HG02938 (cell line): ENCODE data around the gene PHRF1.
"Not testable (repeated sequence)": the region's sequence is repeated elsewhere in the genome, so short reads cannot be mapped to it uniquely, and the experiment has no call there.

Source experiments
- ATAC-seq: cut with Tn5 transposase; IDR thresholded peaks from one replicate; pipeline ENCODE4 v1.9.1; 2021; ENCODE audit warnings: mild to moderate bottlenecking, moderate library complexity; ENCODE audit not compliant: unreplicated experiment

The PHRF1 gene

DNA sequence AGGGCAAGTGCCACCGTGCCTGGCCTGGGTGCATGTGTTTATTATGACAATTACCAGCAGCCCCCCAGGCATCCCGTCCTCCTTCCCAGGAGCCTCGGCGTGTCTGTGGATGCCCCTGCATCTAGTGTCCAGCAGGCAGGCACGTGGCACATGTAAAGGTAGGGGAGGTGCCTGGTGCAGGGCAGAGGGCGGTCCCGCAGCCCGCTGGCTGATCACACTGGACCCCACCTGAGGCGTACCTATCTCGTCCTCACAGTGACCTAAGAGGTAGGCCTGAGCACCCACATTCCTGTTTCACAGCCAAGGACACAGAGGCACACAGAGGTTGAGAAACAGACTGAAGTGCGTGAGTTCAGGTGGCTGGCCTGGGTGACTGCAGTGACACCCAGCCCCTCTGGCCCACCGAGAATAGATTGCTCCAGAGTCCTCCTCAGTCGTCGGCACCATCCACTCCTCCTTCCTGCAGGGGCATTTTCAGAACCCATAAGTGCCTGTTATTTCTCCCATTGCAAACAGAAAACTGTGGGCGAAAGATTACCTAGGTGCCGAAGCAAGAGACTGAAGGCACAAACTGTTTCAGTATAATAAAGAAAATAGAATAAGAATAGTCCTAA, 3.0 kb upstream of the PHRF1 start:
- ATAC-seq = no peak

DNA sequence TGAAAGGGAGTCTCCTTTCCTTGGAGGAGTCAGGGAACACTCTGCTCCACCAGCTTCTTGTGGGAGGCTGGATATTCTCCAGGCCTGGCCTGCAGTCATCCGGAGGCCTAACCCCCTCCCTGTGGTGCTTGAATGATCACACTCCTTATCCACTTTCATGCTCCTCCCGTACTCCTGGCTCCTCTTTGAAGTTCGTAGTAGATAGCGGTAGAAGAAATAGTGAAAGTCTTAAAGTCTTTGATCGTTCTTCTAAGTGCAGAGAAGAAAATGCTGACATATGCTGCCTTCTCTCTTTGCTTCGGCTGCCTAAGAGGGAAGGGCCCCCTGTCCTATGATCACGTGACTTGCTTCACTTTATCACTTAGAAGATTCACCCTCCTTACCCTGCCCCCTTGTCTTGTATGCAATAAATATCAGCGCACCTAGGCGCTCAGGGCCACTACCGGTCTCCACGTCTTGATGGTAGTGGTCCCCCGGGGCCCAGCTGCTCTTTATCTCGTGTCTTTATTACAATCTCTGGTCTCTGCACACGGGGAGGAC, 2.2 kb upstream of the PHRF1 start:
- not testable (repeated sequence) for ATAC-seq

DNA sequence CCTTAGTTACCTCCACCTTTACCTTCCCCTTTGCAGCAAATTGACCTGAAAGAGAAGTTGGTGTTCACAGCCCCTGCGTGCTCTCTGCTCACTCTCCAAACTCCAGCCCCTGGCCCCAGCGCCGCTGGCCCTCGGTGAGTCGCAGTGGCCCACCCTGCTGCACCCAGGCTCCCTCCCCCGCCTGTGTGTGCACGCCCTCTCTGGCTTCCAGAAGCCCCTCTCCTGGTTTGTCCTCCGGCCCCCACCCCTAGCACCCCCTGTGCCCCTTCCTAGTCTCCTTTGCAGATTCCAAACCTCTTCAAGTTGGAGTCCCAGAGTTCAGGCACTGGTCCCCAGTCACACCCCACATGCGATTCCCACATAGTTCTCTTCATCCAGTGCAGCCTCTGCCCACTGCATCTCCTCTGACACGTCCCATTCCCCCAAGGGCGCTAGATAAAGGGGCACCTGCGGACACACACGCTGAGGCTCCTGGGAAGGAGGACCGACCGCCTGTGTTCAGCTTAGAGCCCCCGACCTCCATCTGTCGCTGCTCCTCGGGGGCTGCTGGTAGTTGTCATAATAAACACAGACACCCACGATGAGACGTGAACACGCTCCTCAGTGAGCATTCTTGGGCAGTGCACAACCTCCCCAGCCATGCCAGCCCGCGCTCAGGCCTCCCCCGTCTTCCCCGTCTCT, 1.5 kb upstream of the PHRF1 start:
- ATAC-seq = no peak

DNA sequence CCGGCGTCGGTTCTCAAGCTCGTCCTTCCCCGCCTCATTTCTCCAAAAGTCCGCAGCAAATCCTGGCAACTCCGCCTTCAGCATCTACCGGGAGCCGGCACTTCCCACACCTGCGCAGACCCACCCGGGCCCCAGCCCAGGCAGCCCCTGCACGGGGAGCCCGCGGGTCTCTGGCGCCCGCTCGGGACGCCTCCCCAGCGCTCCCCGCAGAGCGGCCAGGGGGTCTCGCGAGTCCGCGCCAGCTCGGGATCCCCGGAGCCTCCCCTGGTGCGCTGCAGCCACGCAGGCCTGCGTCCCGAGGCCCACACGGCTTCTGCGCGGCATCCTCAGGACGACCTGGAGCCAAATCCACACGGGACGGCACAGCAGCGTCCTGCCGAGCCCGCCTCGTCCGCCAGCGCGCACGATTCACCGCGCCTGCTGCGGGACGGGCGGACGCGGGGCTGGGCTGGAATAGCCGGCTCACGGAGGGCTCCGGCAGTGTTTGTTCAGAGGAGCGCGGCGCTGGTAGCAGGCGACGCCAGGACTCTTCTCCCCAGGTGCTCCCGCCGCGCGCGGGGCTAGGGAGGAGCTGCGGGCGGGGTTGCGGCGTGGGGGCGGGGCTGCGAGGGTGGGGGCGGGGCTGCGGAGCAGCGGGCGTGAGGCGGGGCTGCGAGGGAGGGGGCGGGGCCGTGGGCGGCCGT, 816 bp upstream of the PHRF1 start:
- ATAC-seq = peak; percentile 38

DNA sequence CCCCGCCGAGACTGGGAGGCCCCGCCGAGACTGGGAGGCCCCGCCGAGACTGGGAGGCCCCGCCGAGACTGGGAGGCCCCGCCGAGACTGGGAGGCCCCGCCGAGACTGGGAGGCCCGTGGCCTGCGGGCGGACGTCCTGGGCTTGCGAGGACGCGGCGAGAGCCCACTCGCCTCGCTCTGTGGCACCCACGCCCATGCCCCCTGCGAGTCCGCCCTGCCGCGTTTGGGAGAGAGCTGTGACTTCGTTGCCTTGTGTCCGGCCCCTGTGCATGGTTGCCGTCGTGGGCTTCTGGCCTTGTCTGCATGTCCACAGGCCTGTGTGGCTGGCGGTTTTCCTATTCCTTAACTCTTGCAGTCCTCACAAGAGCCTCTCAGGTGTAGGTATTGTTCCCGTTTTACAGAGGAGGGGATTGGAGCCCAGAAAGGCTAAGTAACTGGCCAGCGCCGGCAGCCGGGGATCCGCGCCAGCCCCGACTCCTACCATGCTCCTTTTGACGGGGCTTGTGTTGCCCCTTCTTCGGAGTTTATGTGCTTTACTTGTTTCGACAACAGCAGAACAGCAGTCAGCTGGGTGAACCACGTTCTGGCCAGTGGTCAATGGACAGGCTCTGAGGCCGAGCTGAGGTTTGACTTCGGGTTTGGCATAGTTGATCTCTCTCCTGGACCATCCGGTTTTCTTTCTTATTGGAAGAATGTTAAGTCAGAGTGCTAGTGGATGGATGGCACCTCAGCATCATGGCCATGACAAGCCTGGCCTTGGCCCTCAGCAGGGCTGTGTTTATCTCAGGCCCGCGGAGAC, 741 bp downstream of the PHRF1 start:
- ATAC-seq = no peak

DNA sequence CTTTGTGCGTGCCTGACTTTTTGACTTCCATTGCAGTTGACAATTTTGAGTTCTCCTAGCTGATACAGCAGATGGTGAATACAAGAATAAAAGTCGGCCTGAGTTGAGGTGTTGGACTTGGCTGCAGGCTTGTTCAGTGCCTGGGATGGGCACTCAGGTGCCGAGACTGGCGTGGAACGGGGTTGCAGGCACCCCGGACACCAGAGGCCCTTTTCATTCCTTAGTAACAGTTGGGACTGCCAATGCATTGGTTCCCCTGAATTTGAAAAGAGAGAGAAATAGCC, 1.3 kb downstream of the PHRF1 start:
- ATAC-seq = no peak

DNA sequence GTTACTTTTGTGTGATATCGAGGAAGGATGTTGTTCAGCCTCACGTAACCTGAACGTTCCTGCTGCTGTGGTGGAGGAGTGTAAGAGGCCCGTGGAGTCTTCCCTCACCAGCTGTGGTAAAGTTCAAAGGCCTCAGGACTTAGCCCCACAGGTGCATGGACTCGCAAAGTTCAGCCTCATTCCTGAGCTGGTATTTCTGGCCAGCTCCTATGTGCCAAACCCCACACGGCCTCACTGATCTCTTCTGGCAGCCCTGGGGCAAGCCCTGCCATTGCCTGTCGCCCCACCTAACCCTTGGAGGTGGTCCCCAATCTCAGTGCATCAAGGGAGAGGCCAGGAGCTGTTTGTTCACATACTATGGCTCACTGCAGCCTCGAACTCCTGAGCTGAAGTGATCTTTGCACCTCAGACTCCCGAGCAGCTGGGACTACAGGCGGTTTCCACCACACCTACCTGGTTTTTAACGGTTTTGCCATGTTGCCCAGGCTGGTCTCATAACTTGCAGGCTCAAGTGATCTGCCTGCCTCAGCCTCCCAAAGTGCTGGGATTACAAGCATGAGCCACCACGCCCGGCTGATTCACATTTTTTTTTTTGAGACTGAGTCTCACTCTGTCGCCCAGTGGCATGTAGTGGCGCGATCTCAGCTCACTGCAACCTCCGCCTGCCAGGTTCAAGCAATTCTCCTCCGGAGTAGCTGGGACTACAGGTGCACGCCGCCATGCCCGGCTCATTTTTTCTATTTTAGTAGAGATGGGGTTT, 2.2 kb downstream of the PHRF1 start:
- no peak for ATAC-seq

DNA sequence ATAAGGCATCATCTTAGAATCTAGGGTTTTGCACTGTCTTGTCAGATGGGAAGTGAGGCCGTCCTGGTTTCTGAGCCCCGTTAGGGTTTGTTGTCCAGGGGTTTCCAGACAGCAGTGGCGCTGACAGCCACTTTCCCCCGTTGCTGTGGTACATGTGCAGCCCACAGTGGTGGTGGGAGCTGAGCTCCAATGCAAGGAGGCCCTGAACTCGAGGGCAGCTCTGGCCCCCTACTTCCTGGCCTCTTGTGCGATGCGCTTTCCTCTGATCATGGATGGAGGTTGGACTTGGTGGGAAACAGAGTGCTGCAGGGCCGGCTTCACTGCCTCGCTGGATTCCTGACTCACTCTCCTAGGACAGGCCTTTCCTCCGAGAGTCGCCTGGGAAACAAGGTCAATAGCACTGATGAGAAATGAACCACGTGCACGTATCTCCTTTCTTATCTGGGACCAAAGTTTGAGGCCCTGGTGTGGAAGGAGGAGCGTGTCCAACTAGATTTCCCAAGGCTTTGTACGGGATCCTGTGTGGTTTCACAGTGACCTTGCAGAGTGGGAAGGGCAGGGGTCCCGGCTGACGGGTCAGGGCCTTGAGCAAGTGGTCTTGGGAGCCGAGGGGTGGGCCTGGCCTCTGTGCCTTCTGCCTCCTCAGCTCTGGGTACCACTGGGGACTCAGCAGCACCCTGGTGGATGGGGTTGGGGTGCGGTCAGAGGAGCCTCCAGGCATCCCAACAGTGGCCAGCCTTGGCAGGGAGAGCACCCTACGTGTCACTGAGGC, 3.7 kb downstream of the PHRF1 start:
- no peak for ATAC-seq

DNA sequence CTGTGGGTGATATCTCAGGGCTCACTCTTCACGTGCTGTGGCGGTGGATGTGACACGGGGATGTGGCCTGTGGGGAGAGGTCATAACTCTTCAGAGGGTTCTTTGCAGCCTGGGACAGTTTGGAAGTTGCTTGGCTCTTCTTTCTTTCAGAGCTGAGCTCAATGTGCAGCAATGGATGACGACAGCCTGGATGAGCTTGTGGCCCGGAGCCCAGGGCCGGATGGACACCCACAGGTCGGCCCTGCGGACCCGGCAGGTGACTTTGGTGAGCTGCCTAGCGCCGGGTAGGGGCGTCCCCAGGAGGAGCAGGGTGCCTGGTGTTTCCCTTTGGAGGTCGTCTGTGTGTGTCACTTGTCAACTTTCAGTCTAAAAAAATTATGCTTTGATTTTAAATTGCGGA, 5.1 kb downstream of the PHRF1 start:
- ATAC-seq = no peak

DNA sequence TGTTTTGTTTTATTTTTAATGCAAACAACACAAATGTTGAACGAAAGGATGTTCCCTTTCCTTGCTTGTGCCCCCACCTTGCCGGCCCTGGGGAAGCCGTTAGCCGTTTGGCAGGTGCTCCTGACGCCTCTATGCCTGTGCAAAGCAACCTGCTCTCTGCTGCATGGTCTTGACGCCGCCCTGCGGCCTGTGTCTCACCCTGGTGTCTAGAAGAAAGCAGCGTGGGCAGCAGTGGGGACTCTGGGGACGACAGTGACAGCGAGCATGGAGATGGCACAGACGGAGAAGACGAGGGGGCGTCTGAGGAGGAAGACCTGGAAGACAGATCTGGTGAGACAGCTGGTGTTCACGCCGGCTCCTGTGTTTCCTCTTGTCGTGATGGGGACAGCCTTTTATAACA, 5.5 kb downstream of the PHRF1 start:
- ATAC-seq = no peak

DNA sequence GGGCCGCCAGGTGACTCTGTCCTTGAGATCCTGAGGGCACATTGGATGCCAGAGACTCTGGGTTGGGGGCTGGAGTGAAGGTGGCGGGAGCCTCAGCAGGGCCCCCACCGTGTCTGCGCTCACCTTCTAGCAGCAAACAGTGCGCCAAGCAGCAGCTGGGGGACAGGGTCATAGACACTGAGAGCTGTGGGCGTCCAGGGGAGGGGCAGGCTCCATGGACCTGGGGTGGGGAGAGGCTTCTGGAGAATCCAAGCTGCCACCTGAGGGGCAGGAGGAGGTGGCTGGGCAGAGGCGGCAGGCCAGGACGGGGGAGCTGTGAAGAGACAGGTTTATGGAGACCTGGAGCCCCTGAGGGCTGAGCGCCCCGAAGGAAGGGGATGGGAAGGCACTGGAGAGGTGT, 8.0 kb downstream of the PHRF1 start:
- ATAC-seq = no peak

DNA sequence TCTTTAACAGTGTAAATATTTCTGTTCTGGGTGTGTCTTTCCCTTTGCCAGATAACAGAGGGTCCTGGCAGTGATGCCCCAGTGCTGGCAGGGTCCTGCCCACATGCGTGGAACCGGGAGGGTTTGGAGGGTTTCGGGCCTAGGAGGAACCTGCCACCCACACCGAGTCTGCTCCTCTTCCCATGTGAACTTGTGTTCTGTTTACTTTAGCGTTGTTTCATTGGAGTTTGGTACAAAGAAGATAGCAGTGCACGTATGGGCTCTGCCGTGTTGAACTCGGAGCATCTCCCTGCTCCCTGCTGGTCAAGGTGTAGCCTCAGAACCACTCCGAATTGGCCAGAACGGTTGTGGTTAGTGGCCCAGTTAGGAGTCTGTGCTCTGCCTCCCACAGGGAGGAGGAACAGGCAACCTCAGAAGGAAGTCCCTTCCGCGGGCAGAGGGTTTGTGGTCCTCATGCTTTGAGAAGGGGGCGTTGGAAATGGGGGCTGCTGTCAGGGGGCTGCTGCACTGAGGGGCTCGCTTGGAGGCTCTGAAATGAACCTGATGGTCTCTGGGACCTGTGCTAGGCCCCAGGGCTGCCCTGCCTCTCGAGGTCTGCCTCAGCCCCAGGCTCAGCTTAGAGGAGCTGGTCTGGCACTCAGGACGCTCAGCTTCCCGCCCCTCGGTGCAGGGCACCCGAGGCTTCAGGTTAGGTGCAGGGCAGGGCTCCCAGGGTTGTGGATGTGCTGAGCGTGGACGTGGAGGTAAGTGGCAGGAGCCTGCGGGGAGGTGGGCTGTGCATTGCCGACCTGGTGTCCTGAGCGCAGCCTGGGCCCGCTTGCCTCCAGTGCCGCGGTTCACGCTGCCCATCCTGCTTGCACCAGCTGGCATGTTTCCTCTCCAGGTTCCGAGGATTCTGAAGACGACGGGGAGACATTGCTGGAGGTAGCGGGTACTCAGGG, 10.4 kb downstream of the PHRF1 start:
- ATAC-seq = no peak

DNA sequence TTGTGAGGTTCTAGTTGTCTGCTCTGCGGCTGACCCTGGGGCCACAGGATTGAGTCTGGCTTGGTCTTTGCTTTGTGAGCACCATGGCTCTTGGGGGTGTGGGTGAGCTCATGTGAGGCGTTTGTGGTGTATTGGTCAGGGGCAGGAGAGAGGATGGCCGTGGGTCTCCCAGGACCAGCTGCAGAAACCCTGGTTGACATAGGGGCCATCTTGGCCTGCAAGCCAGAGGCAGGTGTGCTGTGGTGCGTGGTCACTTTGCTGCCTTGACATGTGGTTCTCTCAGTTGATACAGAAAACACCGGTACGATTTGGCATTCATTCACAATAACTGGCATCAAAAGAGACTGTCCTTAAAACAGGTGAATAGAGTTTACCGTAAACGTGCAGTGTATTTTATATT, 11.3 kb downstream of the PHRF1 start:
- no peak for ATAC-seq

DNA sequence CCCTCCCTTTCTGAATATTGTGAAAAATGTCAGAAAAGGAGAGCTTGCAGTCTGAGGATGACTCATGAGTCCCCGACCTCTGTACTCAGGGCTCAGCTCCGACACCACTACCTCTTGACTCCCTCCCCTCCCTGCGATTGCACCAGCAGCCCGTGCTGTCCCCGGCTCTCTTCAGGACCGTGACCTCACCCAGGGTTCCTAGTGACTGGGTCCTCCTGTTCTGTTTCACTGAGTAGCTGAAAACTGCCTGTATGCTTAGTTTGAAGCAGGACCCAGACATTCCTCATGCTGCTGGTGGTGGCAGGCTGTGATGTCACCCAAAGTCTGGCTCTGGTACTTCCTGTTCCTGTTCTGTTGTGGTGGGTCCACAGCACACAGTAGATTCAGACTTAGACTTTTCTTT, 11.7 kb downstream of the PHRF1 start:
- ATAC-seq = no peak

DNA sequence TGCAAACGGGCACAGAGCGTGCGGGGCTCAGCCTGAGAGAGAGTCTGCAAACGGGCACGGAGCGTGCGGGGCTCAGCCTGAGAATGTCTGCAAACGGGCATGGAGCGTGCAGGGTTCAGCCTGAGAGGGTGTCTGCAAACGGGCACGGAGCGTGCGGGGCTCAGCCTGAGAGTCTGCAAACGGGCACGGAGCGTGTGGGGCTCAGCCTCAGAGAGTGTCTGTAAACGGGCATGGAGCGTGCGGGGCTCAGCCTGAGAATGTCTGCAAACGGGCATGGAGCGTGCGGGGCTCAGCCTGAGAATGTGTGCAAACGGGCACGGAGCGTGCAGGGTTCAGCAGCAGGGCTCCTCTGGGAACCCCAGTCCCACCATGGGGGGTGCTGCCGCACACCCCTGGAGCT, 13.5 kb downstream of the PHRF1 start:
- no peak for ATAC-seq

DNA sequence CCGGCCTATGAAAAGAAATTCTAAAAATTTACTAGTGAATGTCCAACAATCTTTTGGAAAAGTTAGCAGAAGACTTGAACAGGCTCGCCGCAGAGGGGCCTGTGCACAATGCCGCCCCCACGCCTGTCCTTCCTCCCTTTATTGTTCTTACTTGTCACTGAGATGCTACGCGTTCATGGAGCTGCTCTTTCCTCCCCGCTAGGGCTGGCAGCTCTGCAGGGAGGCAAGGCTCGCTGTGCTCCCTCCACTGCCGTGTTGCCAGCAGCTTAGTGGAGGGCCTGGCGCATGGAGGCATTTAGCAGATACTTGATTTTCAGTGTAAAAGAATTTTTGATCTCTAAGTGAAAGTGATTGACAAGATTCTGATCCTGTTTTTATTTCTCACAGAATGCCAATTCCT, 14.7 kb downstream of the PHRF1 start:
- no peak for ATAC-seq

DNA sequence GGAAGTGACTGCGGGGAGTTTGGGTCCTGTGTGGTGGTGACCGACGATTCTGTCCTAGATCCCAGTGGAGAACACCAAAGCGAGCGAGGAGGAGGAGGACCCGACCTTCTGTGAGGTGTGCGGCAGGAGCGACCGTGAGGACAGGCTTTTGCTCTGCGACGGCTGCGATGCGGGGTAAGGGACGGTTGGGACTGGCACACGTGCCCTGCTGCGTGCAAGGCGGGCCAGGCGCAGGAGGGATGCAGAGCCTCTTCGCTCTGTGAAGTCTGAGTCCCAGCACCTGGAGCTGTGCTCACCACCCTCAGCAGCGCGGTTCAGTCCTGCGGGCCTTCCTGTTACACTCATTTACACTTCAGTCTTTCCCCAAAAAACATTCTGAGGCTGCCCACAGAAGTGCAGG, 16.2 kb downstream of the PHRF1 start:
- ATAC-seq = no peak

DNA sequence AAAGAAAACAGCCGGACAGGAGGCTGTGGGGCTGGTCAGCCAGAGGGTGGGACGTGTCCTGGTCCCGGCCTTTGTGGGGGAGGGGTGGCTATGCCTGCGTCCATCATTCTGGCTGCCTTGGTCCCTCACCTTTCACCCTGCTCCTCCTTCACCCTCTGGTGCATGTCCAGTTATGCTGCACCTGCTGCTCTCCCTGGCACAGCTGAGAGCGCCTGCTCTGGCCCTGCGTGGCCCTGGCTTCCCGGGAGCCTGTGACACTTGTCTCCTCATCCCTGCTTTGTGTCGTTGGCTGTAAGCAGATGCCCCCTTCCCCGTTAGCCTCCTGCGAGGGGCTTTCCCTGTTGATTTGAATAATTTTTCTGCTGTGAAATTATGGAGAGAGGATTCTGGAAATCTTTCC, 16.6 kb downstream of the PHRF1 start:
- no peak for ATAC-seq

DNA sequence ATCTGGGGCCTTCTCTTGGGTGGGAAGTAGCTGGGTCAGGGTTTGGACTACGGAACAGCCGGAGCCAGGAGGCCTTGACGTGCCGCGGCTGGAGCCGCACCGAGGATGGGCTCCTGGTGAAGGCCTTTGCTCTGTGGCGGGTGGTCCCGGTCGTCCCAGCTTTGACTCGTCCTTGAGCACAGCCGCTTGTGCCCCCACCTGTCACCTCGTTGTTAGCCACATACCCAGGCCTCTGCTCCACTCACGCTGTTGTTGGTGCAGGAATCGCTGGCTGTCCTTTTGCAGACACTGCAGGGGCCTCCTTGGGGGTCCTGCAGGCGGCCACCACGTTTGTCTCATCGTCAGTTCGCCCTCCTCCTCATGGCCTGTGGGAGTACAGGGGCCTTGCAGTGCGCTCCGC, 17.1 kb downstream of the PHRF1 start:
- ATAC-seq = no peak
